ENCODE results near the gene TRPM7. TPM values are rescaled to one million over a fixed set of nuclear protein-coding genes. Genes with fewer than 3 reads are reported as not detected.
"Not testable (repeated sequence)": the region's sequence is repeated elsewhere in the genome, so short reads cannot be mapped to it uniquely, and the experiment has no call there.

The TRPM7 gene, protein sequence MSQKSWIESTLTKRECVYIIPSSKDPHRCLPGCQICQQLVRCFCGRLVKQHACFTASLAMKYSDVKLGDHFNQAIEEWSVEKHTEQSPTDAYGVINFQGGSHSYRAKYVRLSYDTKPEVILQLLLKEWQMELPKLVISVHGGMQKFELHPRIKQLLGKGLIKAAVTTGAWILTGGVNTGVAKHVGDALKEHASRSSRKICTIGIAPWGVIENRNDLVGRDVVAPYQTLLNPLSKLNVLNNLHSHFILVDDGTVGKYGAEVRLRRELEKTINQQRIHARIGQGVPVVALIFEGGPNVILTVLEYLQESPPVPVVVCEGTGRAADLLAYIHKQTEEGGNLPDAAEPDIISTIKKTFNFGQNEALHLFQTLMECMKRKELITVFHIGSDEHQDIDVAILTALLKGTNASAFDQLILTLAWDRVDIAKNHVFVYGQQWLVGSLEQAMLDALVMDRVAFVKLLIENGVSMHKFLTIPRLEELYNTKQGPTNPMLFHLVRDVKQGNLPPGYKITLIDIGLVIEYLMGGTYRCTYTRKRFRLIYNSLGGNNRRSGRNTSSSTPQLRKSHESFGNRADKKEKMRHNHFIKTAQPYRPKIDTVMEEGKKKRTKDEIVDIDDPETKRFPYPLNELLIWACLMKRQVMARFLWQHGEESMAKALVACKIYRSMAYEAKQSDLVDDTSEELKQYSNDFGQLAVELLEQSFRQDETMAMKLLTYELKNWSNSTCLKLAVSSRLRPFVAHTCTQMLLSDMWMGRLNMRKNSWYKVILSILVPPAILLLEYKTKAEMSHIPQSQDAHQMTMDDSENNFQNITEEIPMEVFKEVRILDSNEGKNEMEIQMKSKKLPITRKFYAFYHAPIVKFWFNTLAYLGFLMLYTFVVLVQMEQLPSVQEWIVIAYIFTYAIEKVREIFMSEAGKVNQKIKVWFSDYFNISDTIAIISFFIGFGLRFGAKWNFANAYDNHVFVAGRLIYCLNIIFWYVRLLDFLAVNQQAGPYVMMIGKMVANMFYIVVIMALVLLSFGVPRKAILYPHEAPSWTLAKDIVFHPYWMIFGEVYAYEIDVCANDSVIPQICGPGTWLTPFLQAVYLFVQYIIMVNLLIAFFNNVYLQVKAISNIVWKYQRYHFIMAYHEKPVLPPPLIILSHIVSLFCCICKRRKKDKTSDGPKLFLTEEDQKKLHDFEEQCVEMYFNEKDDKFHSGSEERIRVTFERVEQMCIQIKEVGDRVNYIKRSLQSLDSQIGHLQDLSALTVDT (N-terminal part only)
- total RNA-seq (2014; rRNA removed; shearing (Covaris generic)), result 31.8 and 40.2 TPM in 2 replicates
- 38.7 and 42.8 TPM in 2 replicates for polyA plus RNA-seq (2014; cell fraction: nucleus; rRNA removed)

DNA sequence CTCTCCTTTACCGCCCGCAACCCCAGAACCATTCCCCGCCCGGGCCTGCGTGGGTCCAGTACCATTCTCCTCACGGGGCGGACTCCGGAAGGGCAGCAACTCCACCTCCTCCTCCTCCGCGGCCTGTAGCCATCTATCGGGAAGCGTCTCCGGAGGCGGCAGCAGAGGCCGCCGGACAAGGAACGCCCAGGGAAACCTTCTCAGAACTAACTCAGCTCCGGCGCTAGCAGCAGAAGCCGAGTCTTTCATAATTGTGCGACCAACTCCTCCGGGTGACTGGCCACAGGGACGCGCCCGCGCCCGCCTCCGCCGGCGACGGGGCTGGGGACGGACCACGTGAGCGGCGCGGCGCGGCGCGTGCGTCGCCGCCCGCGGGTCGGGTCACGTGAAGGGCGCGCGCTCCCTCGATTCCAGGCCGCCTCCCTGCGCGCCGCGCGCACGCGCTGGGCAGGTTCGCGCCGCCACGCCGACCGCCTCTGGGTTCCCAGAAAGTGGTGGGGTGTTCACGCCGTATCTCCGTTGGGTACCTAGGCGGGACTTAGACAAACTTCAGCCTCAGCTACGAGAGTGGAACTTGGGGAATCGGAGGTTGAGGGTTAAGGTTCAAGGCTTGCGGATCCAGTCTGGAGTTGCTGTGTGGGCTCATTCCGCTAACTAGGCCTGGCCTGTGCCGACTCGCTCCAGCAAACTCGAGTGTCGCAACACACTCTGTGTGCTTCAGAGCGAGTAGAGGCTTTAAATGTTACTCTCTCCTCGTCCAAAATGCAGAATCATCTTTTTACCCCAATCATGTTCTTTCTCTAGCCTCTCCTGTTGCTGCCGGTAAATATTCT is at the start of gene TRPM7:
TRPM7 (minus strand) TSS at position 329 of the 833 bp plus-strand sequence; CDS start at position 65, 264 bp downstream.
- peak; percentile 64 for DNase-seq (ENCODE audit: extremely low read depth, low read depth)

DNA sequence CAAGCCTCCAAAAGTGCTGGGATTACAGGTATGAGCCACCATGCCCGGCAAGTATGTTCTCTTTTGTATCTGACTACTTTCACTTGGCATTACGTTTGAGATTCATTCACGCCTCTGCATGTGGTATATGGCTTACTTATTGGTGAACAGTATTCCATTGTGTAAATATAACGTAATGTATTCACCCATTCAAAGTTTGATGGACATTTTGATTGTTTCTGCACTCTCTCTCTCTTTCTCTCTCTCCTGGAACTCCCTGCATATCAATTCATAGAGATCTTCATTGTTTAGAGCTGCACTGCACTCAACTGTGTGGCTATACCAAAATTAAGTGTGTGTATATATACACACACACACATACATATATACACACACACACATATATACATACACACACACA is 48.6 kb upstream of the TRPM7 start:
- no peak for DNase-seq (ENCODE audit: extremely low read depth, low read depth)

DNA sequence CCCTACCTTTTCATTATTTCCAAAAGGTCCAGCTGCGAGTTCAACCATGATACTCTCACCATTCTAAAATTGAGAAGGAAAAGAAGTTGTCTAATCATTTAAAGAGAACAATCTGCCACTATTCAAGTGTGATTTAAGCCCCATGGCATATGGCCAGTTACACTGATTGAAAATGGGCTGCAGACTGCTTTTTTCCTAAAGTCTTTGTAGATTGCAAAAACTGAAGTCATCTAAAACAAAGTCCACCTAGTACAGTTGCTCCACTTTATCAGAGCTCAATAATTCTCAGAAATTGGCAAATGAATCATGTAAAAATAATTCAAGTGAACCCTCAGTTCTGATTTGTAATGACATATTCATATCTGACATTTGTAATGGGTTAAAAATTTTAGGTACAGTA is 39.7 kb upstream of the TRPM7 start:
- DNase-seq (ENCODE audit: extremely low read depth, low read depth), result no peak

DNA sequence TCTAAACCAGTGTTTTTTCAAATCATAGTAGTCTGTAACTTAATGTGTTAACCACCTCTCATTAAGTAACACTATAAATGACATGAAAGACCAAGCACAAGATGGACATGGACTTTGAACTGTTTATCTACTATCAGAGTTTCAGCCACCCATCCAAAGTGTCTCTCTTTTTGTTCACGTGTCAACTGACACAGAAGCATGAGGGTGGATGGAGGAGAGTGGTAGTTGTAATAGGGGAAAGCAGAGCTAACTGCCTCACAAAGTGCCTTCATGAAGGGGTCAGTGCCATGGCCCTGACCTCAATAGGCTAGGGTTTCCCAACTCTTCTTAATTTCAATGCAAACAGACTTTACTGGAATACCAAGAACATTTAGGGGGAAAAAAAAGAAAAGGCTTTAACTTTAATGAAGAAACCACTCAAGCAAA is 32.1 kb upstream of the TRPM7 start:
- DNase-seq (ENCODE audit: extremely low read depth, low read depth), result no peak

DNA sequence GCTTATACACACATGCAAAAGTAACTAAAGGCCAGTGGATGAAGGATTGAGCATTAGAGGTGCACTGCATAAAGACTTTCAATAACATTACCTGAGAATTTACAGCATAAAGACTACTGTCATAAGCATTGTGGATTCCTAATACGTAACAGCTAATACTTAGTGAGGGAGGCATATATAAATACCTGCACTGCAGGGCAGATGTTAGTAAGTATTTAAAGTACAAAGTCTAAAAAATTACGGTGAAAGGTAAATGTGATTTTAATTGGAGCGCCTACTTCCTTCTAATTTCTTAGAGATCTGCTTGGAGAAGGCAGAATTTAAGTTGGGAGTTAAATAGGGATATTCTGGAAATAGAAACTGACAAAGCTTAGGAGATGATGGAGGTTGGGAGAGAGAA is 25.4 kb upstream of the TRPM7 start:
- DNase-seq (ENCODE audit: extremely low read depth, low read depth), result no peak

DNA sequence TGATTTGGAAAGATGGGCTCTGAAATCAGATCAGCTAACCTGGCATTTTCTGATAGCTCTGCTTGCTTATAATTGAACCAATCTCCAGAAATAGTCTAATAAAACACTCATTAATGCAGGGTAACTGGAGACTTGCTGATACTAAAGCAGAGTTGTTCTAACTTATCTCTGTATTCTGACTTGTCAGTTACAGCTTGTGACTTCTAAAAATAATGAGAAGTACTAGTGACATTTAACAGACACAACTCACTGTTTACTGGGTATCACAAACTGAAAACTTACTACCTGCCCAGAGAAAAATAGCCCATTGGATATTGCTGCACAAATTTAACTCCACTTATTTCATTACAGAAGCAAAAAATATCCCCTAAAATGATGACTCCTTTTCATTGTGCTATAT is 24.0 kb upstream of the TRPM7 start:
- no peak for DNase-seq (ENCODE audit: extremely low read depth, low read depth)

- DNase-seq (ENCODE audit: extremely low read depth, low read depth), result no peak
Observed at GRCh38 chr15:50707878-50708427, 21.4 kb upstream of the TRPM7 start.

DNA sequence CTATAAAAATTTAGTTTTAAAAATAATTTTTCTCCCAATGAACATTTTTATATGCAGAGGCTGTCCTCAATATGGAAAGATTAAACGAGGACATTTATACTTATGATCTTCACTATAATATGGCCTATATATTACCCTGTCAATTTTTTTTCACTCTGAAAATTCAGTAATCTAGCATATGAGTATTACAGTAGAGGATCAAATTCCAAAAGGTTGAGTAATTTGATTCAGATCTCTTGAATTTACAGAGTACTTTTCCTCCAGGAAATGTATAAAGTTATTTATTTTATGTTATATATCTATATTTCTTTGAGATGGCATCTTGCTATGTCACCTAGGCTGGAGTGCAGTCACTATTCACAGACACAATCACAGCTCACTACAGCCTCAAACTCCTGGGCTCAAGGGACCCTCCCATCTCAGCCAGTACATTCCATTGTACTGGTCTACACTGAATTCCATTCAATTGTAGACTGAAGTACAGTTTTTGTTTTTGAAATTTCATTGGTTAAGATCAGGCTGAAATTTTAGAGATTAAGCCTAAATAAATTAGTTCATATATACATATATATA is 16.3 kb upstream of the TRPM7 start:
- DNase-seq (ENCODE audit: extremely low read depth, low read depth), result no peak

DNA sequence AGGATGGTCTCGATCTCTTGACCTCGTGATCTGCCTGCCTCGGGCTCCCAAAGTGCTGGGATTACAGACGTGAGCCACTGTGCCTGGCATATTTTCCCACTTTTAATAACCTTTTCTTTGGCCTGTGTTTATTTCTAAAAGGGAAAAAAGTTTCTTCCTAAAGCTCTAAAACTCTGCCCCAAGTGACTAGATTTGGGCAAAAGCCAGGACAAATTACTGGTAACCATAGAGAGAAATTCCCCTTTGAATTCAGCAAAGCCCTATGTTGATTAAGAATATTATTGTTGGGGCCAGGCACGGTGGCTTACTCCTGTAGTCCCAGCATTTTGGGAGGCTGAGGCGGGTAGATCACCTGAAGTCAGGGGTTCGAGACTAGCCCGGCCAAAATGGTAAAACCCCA is 11.5 kb upstream of the TRPM7 start:
- no peak for DNase-seq (ENCODE audit: extremely low read depth, low read depth)

DNA sequence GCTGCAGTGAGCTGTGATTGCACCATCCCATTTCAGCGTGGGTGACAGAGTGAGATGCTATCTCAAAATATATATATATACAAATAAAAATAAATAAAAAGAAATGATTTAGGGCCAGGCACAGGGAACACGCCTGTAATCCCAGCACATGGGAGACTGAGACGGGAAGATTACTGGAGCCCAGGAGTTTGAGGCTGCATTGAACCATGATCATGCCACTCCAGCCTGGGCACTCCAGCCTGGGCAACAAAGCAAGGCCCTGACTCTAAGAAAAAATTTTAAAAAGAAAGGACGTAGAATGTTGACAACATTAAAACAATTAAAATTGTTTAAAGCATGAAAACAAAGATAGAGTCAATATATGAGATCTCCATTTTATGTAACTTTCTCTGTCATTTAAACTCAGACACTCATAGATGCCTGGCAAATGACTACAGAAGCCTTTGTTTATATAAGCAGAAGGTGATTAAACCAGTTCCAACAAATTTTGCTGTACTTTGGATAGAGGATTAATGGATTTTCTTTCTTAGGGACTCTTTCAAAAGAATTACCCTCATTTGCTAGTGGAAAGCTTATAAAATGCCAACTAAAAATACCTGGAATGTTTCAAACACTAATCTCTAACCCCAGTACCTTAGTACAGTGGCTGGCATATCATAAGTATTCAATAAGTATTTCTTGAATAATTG is 10.7 kb upstream of the TRPM7 start:
- DNase-seq (ENCODE audit: extremely low read depth, low read depth), result no peak

GRCh38 chr15:50694634-50695165 is 8.1 kb upstream of the TRPM7 start:
- not testable (repeated sequence) for DNase-seq (ENCODE audit: extremely low read depth, low read depth)

DNA sequence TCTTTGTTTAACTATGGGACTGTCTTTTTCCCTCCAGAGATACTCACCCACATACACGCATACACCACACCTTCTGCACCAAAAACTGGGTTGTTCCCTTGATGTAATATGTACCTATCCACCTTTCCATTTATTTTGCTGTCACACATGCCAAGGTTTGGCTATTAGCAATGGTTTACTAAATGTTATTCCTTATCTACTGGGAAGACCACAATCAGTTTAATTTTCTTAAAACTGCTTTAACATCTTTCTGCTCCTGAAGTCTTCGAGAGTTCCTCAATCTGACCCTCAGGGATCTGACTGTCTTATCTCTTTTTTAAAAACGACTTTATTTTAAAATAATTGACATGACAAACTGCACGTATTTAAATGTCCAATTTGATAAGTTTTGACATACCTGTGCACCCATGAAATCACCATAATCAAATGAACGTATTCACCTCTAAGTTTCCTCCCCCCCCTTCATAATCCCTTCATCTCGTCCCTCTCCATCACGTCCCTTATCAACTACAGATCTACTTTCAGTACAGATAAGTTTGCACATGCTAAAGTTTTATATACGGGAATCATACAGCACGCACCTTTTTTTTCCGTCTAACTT is 805 bp upstream of the TRPM7 start:
- no peak for DNase-seq (ENCODE audit: extremely low read depth, low read depth)

GRCh38 chr15:50685976-50686468 is 575 bp downstream of the TRPM7 start:
- DNase-seq (ENCODE audit: extremely low read depth, low read depth), result no peak

DNA sequence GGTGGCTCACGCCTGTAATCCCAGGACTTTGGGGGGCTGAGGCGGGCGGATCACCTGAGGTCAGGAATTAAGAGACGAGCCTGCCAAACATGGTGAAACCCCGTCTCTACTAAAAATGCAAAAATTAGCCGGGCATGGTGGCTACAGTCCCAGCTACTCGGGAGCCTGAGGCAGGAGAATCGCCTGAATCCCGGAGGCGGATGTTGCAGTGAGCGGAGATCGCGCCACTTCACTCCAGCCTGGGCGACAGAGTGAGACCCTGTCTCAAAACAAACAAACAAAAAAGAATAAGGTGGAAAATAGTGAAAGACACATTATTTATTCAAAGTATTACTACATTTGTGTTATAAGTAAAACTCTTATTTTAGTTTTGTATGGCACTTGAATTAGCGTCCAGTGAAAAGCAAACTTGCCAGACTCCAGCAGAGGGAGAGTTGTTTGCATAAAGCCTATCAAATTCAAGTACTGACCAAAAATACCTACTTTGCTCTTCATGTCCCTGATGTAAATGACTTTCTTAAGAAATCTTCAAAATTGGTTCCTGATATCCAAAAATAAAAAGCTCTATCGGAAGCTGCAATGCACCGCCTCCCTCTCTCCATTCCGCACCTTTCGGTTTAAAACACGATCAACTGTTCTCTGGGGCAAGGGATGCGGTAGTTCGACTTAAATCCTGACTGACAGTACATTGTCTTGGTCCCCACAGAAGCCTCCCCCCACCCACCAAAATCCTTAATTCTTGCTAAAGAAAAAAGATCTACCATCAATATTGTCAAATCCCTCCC is 1.2 kb downstream of the TRPM7 start:
- no peak for DNase-seq (ENCODE audit: extremely low read depth, low read depth)

GRCh38 chr15:50681467-50681866 is 5.1 kb downstream of the TRPM7 start:
- DNase-seq (ENCODE audit: extremely low read depth, low read depth), result no peak

DNA sequence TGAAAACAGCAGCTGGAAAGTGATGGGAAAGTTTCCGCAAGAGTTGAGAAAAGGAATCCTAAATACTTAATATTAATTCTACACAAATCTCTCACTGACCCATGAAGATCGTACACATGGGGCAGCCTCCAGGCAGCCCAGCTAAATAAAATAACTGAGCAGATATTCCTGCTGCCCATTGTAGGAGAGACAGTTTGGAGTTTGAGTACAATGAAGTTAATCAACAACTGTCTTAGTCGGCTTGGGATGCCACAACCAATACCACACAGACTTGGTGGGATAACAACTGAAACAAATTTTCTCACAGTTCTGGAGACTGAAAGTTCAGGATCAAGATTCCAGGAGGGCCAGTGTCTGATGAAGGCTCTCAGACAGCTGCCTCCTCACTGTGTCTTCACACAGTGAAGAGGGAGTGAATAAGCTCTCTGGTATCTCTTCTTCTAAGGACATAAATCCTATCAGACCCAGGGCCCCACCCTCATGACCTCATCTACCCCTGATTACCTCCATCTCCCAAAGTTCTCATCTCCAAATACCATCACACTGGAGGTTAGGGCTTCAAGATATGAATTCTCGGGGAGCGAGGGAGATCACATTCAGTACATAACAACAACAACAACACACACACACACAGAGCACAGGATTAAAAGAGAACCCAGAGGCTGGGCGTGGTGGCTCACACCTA is 9.7 kb downstream of the TRPM7 start:
- no peak for DNase-seq (ENCODE audit: extremely low read depth, low read depth)

Data from NCI-H460 (cell line).